HepG2 (cell line): ENCODE results near the gene HPDL.

Experiments
- AGO2 ChIP-seq: fragments of 200-400 bp; formaldehyde crosslinking; optimal IDR thresholded peaks from 2 replicates; pipeline ENCODE3; 2017; ENCODE audit warnings: mild to moderate bottlenecking, low read depth, low read length, moderate library complexity
- CEBPZ ChIP-seq: IDR thresholded peaks from 2 replicates; pipeline ENCODE4 v1.6.1; 2012; ENCODE audit warnings: low read length, improper control_type of control experiment
- POLR2A ChIP-seq, 2 experiments: IDR thresholded peaks; 2 replicates each; pipeline ENCODE4 v1.6.1; 2011; ENCODE audit warnings: low read depth in 2 of 2, low read length in 2 of 2, mild to moderate bottlenecking in 1 of 2, moderate library complexity in 1 of 2; ENCODE audit not compliant: insufficient read depth in 1 of 2
- ZNF354B ChIP-seq: sonication (generic); formaldehyde crosslinking; IDR thresholded peaks from 2 replicates; pipeline ENCODE4 v1.8.0; 2022; ENCODE audit warnings: mild to moderate bottlenecking, missing genetic modification reagents

- TF ChIP-seq ZNF354B (CRISPR knock-in tag) = no peak
- no peak for TF ChIP-seq AGO2
- no peak for TF ChIP-seq POLR2A (IDR thresholded peaks at IDR 0.05; ENCODE audit: insufficient read depth in 1 of 2, low read depth in 2 of 2, low read length in 2 of 2)
- TF ChIP-seq CEBPZ = no peak
Observed at GRCh38 chr1:45354838-45355237, 28.1 kb downstream of the HPDL start.
